ENCODE data around the gene INSR. TPM values are rescaled to one million over a fixed set of nuclear protein-coding genes. Genes with fewer than 3 reads are reported as not detected.

INSR gene
- total and polyA plus RNA-seq, 2 experiments from 2014 or later, result 19.2 to 52.1 TPM

GRCh38 chr19:7130043-7130442 is 164.2 kb downstream of the INSR start:
- Histone ChIP-seq H2AFZ (no peak overlapping the region), H3F3A (replicated peaks; ENCODE audit: low read depth) (no peaks in the 10 kb centered on the region), H3K4me1 (ENCODE audit: insufficient read depth) (no peaks in the 10 kb centered on the region), H3K79me2 (replicated peaks; ENCODE audit: insufficient read depth) (no peaks in the 10 kb centered on the region), H3K36me3 (ENCODE audit: insufficient read depth) (peaks cover 26% of the 10 kb centered on the region), H3K4me2 (no peak overlapping the region), H3K27me3 (ENCODE audit: insufficient read depth) (no peaks in the 10 kb centered on the region), H4K20me1 (replicated peaks; ENCODE audit: insufficient read depth) (no peaks in the 10 kb centered on the region), H3K27ac (ENCODE audit: low read depth) (no peak overlapping the region), H3K9me2 (ENCODE audit: insufficient read depth) (no peaks in the 10 kb centered on the region), H3K4me3 (no peak overlapping the region)
- no peak for ATAC-seq
- peaks cover 20% of the 10 kb centered on the region for H3K9me3 Mint-ChIP-seq
- TF ChIP-seq, protein P1, sequence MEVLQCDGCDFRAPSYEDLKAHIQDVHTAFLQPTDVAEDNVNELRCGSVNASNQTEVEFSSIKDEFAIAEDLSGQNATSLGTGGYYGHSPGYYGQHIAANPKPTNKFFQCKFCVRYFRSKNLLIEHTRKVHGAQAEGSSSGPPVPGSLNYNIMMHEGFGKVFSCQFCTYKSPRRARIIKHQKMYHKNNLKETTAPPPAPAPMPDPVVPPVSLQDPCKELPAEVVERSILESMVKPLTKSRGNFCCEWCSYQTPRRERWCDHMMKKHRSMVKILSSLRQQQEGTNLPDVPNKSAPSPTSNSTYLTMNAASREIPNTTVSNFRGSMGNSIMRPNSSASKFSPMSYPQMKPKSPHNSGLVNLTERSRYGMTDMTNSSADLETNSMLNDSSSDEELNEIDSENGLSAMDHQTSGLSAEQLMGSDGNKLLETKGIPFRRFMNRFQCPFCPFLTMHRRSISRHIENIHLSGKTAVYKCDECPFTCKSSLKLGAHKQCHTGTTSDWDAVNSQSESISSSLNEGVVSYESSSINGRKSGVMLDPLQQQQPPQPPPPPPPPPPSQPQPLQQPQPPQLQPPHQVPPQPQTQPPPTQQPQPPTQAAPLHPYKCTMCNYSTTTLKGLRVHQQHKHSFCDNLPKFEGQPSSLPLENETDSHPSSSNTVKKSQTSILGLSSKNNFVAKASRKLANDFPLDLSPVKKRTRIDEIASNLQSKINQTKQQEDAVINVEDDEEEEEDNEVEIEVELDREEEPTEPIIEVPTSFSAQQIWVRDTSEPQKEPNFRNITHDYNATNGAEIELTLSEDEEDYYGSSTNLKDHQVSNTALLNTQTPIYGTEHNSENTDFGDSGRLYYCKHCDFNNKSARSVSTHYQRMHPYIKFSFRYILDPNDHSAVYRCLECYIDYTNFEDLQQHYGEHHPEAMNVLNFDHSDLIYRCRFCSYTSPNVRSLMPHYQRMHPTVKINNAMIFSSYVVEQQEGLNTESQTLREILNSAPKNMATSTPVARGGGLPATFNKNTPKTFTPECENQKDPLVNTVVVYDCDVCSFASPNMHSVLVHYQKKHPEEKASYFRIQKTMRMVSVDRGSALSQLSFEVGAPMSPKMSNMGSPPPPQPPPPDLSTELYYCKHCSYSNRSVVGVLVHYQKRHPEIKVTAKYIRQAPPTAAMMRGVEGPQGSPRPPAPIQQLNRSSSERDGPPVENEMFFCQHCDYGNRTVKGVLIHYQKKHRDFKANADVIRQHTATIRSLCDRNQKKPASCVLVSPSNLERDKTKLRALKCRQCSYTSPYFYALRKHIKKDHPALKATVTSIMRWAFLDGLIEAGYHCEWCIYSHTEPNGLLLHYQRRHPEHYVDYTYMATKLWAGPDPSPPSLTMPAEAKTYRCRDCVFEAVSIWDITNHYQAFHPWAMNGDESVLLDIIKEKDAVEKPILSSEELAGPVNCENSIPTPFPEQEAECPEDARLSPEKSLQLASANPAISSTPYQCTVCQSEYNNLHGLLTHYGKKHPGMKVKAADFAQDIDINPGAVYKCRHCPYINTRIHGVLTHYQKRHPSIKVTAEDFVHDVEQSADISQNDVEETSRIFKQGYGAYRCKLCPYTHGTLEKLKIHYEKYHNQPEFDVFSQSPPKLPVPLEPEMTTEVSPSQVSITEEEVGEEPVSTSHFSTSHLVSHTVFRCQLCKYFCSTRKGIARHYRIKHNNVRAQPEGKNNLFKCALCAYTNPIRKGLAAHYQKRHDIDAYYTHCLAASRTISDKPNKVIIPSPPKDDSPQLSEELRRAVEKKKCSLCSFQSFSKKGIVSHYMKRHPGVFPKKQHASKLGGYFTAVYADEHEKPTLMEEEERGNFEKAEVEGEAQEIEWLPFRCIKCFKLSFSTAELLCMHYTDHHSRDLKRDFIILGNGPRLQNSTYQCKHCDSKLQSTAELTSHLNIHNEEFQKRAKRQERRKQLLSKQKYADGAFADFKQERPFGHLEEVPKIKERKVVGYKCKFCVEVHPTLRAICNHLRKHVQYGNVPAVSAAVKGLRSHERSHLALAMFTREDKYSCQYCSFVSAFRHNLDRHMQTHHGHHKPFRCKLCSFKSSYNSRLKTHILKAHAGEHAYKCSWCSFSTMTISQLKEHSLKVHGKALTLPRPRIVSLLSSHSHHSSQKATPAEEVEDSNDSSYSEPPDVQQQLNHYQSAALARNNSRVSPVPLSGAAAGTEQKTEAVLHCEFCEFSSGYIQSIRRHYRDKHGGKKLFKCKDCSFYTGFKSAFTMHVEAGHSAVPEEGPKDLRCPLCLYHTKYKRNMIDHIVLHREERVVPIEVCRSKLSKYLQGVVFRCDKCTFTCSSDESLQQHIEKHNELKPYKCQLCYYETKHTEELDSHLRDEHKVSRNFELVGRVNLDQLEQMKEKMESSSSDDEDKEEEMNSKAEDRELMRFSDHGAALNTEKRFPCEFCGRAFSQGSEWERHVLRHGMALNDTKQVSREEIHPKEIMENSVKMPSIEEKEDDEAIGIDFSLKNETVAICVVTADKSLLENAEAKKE (CRISPR knock-in tag; IDR thresholded peaks at IDR 0.05), result no peak
- TF ChIP-seq ZNF331 (CRISPR knock-in tag; IDR thresholded peaks at IDR 0.05; ENCODE audit: low read depth) (no peak), CTCF (conservative IDR thresholded peaks at IDR 0.05; ENCODE audit: low read depth in 2 of 2) (no peak), ZNF114 (CRISPR knock-in tag; IDR thresholded peaks at IDR 0.05) (no peak), STAT1 (IDR thresholded peaks at IDR 0.05; ENCODE audit: unreplicated experiment) (no peak)
- DNase-seq (ENCODE audit: low spot score), result no peak
- no peaks in the 10 kb centered on the region; the same call in 2 of the 3 replicates for H3K4me1 Mint-ChIP-seq
- no peak overlapping the region for H3K27ac Mint-ChIP-seq
- peaks cover 62% of the 10 kb centered on the region for H3K36me3 Mint-ChIP-seq (ENCODE audit: low read depth)
- peaks cover 3% of the 10 kb centered on the region for H3K27me3 Mint-ChIP-seq (ENCODE audit: insufficient read depth, low read depth, poor library complexity)
- H3K4me3 Mint-ChIP-seq, result no peak overlapping the region
